ENCODE data around the gene CHKA.
A peak's percentile ranks its signal among the peaks of the same experiment; 100 is the strongest.

Gene CHKA

DNA sequence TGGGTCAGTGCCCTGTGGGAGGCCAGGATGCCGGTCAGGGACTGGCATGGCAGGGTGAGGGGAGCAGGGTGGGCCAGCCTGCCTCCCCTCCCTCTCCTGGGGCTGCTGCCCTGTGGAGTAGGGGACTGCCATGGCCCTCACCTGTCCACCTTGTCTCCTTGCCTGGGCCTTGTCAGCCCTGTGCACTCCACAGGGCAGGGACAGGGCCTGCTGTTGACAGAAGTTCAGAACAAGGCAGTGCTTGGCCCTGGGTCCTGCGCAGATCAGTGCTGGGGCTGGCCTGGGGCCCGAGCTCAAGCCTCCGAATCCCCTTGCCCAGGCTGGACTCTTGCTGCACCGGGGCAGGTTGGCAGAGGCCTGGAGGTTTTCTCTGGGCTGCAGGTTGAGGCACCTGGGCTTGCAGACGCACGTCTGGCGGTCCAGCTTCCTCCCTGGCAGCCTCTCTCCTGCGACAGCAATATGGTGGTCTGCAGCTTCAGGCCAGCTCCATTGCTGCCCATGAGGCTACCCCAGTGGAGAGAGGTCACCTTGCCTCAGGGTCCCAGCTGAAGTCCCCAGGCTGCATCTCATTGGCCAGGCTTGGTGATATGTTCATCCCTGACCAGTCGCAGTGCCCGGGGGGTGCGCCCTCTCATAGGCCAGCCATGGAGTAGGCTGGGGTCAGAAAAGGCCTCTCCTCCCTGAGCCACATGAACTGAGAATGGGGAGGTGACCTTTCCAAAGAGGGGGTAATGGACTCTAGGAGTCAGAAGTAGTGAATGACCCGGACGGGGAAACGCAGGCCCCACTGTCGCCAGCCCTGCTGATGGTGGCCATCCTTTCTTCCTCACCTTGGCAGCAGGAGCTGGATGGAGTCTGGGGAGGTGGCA is 21.5 kb upstream of the CHKA start:
- no peak for DNase-seq (ENCODE audit: extremely low read depth, insufficient read length)
- Histone ChIP-seq H3K27me3 (replicated peaks; ENCODE audit: control insufficient read depth, insufficient read depth, low read length) (no peaks in the 10 kb centered on the region; the same call in 1 of the 2 replicates), H3K36me3 (ENCODE audit: control insufficient read depth, insufficient read depth, low read length) (no peaks in the 10 kb centered on the region), H3K4me3 (replicated peaks; ENCODE audit: low read depth, low read length) (no peak overlapping the region)
- TF ChIP-seq CTCF (IDR thresholded peaks at IDR 0.05; ENCODE audit: insufficient read depth, low read length, poor library complexity, severe bottlenecking) = no peak

DNA sequence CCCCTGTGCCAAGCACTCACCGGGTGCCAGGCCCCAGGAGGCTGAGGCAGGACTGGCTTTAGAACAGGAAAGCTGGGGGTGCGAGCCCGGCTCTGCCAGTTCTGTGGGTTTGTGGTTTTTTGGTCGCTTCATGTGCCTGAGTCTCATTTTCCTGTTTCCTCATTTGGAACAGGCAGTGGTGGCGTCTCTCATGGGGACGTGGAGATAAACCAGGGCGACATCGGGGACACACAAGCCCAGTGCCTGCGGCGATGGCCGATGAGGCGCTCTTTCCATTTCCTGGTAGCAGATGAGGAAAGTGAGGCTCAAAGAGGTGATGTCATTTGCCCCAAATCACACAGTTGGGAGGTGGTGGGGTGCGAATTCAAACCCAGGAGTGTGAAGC is 20.8 kb upstream of the CHKA start:
- no peaks in the 10 kb centered on the region for H3K36me3 ChIP-seq (ENCODE audit: control insufficient read depth, insufficient read depth, low read length)
- H3K27me3 ChIP-seq (replicated peaks; ENCODE audit: control insufficient read depth, insufficient read depth, low read length) = no peaks in the 10 kb centered on the region; the same call in 1 of the 2 replicates
- H3K4me3 ChIP-seq (replicated peaks; ENCODE audit: low read depth, low read length) = no peak overlapping the region
- DNase-seq (ENCODE audit: extremely low read depth, insufficient read length) = peak; percentile 33
- no peak for TF ChIP-seq CTCF (IDR thresholded peaks at IDR 0.05; ENCODE audit: insufficient read depth, low read length, poor library complexity, severe bottlenecking)

DNA sequence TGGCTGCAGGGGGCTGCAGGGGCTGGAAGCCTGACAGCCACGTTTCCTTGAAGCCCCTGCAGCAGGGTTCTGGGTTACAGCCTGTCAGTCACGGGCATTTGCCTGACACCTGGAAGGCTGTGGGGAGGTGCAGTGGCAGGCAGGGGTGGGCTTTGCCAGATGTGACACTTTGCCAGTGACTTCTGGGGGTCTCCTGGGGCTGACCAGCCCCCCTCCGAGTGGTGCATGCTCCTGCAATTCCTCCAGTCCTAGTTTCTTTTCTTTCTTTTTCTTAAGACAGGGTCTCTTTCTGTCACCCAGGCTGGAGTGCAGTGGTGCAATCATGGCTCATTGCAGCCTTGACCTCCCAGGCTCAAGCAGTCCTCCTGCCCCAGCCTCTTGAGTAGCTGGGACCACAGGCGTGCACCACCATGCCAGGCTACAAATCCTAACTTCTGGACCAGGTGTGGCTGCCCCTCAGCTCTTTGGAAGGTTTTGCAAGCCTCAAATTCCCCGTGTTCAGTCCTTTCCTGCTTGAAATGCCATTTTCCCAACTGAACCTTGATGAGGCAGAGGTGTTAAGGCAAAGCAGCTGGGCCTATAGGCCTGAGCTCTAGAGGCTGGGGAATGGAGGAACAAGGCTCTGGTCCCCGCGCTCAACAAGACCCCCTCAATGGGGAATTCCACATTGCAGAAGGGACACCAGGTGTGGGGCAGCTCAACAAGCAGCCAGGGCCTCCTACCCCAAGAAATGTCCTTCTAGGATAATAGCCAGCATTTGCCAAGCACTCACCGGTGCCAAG is 20.2 kb upstream of the CHKA start:
- no peaks in the 10 kb centered on the region for H3K36me3 ChIP-seq (ENCODE audit: control insufficient read depth, insufficient read depth, low read length)
- H3K27me3 ChIP-seq (replicated peaks; ENCODE audit: control insufficient read depth, insufficient read depth, low read length) = no peaks in the 10 kb centered on the region
- no peak overlapping the region for H3K4me3 ChIP-seq (replicated peaks; ENCODE audit: low read depth, low read length)
- TF ChIP-seq CTCF (IDR thresholded peaks at IDR 0.05; ENCODE audit: insufficient read depth, low read length, poor library complexity, severe bottlenecking) = no peak
- peak; percentile 22 for DNase-seq (ENCODE audit: extremely low read depth, insufficient read length)

GRCh38 chr11:68140496-68141245 is 19.5 kb upstream of the CHKA start:
- no peak for TF ChIP-seq CTCF (IDR thresholded peaks at IDR 0.05; ENCODE audit: insufficient read depth, low read length, poor library complexity, severe bottlenecking)
- H3K27me3 ChIP-seq (replicated peaks; ENCODE audit: control insufficient read depth, insufficient read depth, low read length) = no peaks in the 10 kb centered on the region
- DNase-seq (ENCODE audit: extremely low read depth, insufficient read length) = no peak
- no peak overlapping the region for H3K4me3 ChIP-seq (replicated peaks; ENCODE audit: low read depth, low read length)
- H3K36me3 ChIP-seq (ENCODE audit: control insufficient read depth, insufficient read depth, low read length) = no peaks in the 10 kb centered on the region

DNA sequence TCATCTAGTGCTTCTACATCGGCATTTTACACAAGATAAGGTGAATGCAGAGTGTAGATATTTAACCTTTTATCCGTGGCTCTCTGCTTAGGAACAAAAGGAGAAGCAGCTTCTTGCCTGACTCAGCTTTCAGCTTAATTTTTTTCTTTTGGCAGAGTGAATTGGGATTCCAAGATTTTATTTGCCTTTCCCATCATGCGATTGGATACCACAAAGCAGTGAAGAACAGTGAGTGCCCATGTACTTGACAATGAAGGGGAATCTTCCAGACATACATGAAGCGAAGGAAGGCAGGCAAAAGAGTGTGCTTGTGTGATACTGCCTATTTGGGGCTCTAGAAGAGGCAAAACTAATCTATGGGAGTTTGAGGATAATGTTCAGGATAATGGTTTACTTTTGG is 17.0 kb upstream of the CHKA start:
- DNase-seq (ENCODE audit: extremely low read depth, insufficient read length) = no peak
- Histone ChIP-seq H3K4me3 (replicated peaks; ENCODE audit: low read depth, low read length) (no peak overlapping the region), H3K36me3 (ENCODE audit: control insufficient read depth, insufficient read depth, low read length) (no peaks in the 10 kb centered on the region), H3K27me3 (replicated peaks; ENCODE audit: control insufficient read depth, insufficient read depth, low read length) (no peaks in the 10 kb centered on the region)
- no peak for TF ChIP-seq CTCF (IDR thresholded peaks at IDR 0.05; ENCODE audit: insufficient read depth, low read length, poor library complexity, severe bottlenecking)
